ENCODE data around the gene KRTAP19-4. TPM values are rescaled to one million over a fixed set of nuclear protein-coding genes. Genes with fewer than 3 reads are reported as not detected.

The KRTAP19-4 gene
- total and polyA plus RNA-seq, 2 of the 13 experiments (the other 11 are each of a cell fraction or from before 2014, with no cell fraction given), result not detected

DNA sequence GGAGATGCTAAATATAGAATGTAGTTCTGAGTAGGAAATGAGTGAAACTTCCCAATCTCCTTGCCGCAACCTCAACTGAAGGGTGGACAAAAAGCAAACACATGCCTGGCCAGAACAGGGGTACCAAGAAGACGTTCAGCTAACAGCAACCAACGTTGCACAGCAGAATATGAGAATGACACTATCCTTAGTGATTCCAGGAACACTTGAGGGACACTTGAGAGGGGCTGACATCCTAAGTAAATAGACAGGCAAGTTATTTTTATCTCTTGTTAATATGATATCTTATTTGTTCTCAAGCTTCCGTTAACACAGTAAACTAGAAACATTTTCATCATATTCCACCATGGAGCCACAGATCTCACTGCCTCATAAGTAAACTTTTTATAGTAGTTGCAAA lies 17.7 kb downstream of the KRTAP19-4 start:
- Histone ChIP-seq H3K4me1 (ENCODE audit: insufficient read depth, low read length) (no peaks in the 10 kb centered on the region), H3K36me3 (replicated peaks in 1 of 2; ENCODE audit: control insufficient read depth in 1 of 2, insufficient read depth in 2 of 2, low read length in 2 of 2) (no peaks in the 10 kb centered on the region), H3K79me2 (ENCODE audit: insufficient read depth, low read length) (no peaks in the 10 kb centered on the region), H3K27ac (ENCODE audit: extremely low read length, insufficient read depth, low read length) (no peak overlapping the region), H3K4me3 (replicated peaks in 1 of 3; ENCODE audit: insufficient read depth in 1 of 3, low read depth in 2 of 3, low read length in 3 of 3) (no peak overlapping the region), H4K20me1 (ENCODE audit: insufficient read depth, low read length) (no peaks in the 10 kb centered on the region), H3K9ac (ENCODE audit: insufficient read depth, low read depth, low read length) (no peak overlapping the region), H3K4me2 (ENCODE audit: low read depth, low read length) (no peak overlapping the region), H3K27me3 (ENCODE audit: control insufficient read depth in 1 of 2, insufficient read depth in 2 of 2, low read length in 2 of 2) (no peaks in the 10 kb centered on the region), H3K9me3 (ENCODE audit: low read length) (peaks cover 80% of the 10 kb centered on the region), H2AFZ (ENCODE audit: low read length) (no peak overlapping the region)
- intact Hi-C loops (cut with micrococcal nuclease; ENCODE audit: unreplicated experiment) (no loop called here), in situ Hi-C loops (cut with HindIII; ENCODE audit: extremely low pct_ligation_motif_present, low pct_unique_long_range_greater_than_20kb) (no loop called here)
- no TSS peak for BruUV-seq (replicated peaks)
- FAIRE-seq, result no peak
- WGBS (ENCODE audit: low lambda C conversion rate), result 22% methylated on average over 4 of the region's 4 CpGs
- CTCF ChIA-PET (ENCODE audit: low intra/inter-chr PET ratio, low total read pairs), result no interaction called here
- POLR2A ChIA-PET, result no interaction called here
- ATAC-seq, result no peak
- DNase-seq (ENCODE audit: low spot score), result no peak
- TF ChIP-seq, protein P1, sequence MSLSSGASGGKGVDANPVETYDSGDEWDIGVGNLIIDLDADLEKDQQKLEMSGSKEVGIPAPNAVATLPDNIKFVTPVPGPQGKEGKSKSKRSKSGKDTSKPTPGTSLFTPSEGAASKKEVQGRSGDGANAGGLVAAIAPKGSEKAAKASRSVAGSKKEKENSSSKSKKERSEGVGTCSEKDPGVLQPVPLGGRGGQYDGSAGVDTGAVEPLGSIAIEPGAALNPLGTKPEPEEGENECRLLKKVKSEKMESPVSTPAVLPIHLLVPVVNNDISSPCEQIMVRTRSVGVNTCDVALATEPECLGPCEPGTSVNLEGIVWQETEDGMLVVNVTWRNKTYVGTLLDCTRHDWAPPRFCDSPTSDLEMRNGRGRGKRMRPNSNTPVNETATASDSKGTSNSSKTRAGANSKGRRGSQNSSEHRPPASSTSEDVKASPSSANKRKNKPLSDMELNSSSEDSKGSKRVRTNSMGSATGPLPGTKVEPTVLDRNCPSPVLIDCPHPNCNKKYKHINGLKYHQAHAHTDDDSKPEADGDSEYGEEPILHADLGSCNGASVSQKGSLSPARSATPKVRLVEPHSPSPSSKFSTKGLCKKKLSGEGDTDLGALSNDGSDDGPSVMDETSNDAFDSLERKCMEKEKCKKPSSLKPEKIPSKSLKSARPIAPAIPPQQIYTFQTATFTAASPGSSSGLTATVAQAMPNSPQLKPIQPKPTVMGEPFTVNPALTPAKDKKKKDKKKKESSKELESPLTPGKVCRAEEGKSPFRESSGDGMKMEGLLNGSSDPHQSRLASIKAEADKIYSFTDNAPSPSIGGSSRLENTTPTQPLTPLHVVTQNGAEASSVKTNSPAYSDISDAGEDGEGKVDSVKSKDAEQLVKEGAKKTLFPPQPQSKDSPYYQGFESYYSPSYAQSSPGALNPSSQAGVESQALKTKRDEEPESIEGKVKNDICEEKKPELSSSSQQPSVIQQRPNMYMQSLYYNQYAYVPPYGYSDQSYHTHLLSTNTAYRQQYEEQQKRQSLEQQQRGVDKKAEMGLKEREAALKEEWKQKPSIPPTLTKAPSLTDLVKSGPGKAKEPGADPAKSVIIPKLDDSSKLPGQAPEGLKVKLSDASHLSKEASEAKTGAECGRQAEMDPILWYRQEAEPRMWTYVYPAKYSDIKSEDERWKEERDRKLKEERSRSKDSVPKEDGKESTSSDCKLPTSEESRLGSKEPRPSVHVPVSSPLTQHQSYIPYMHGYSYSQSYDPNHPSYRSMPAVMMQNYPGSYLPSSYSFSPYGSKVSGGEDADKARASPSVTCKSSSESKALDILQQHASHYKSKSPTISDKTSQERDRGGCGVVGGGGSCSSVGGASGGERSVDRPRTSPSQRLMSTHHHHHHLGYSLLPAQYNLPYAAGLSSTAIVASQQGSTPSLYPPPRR (CRISPR knock-in tag; IDR thresholded peaks at IDR 0.05; ENCODE audit: borderline replicate concordance), result no peak
- TF ChIP-seq CBX2 (IDR thresholded peaks at IDR 0.05; ENCODE audit: low read depth, low read length) (no peak), CBX2 (CRISPR knock-in tag; IDR thresholded peaks at IDR 0.05; ENCODE audit: low read depth) (no peak), ZNF674 (CRISPR knock-in tag; IDR thresholded peaks at IDR 0.05; ENCODE audit: low read depth) (no peak), ARHGAP35 (CRISPR knock-in tag; IDR thresholded peaks at IDR 0.05; ENCODE audit: borderline replicate concordance) (no peak), ZSCAN9 (CRISPR knock-in tag; IDR thresholded peaks at IDR 0.05; ENCODE audit: borderline replicate concordance) (no peak)
- TF ChIP-seq, protein P2, sequence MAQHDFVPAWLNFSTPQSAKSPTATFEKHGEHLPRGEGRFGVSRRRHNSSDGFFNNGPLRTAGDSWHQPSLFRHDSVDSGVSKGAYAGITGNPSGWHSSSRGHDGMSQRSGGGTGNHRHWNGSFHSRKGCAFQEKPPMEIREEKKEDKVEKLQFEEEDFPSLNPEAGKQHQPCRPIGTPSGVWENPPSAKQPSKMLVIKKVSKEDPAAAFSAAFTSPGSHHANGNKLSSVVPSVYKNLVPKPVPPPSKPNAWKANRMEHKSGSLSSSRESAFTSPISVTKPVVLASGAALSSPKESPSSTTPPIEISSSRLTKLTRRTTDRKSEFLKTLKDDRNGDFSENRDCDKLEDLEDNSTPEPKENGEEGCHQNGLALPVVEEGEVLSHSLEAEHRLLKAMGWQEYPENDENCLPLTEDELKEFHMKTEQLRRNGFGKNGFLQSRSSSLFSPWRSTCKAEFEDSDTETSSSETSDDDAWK (CRISPR knock-in tag; IDR thresholded peaks at IDR 0.05), result no peak
- TF ChIP-seq, protein P3, sequence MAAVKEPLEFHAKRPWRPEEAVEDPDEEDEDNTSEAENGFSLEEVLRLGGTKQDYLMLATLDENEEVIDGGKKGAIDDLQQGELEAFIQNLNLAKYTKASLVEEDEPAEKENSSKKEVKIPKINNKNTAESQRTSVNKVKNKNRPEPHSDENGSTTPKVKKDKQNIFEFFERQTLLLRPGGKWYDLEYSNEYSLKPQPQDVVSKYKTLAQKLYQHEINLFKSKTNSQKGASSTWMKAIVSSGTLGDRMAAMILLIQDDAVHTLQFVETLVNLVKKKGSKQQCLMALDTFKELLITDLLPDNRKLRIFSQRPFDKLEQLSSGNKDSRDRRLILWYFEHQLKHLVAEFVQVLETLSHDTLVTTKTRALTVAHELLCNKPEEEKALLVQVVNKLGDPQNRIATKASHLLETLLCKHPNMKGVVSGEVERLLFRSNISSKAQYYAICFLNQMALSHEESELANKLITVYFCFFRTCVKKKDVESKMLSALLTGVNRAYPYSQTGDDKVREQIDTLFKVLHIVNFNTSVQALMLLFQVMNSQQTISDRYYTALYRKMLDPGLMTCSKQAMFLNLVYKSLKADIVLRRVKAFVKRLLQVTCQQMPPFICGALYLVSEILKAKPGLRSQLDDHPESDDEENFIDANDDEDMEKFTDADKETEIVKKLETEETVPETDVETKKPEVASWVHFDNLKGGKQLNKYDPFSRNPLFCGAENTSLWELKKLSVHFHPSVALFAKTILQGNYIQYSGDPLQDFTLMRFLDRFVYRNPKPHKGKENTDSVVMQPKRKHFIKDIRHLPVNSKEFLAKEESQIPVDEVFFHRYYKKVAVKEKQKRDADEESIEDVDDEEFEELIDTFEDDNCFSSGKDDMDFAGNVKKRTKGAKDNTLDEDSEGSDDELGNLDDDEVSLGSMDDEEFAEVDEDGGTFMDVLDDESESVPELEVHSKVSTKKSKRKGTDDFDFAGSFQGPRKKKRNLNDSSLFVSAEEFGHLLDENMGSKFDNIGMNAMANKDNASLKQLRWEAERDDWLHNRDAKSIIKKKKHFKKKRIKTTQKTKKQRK (IDR thresholded peaks at IDR 0.05; ENCODE audit: low read length), result no peak
- TF ChIP-seq, protein P4, sequence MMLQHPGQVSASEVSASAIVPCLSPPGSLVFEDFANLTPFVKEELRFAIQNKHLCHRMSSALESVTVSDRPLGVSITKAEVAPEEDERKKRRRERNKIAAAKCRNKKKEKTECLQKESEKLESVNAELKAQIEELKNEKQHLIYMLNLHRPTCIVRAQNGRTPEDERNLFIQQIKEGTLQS (CRISPR knock-in tag; IDR thresholded peaks at IDR 0.05), result no peak
- TF ChIP-seq, protein P5, sequence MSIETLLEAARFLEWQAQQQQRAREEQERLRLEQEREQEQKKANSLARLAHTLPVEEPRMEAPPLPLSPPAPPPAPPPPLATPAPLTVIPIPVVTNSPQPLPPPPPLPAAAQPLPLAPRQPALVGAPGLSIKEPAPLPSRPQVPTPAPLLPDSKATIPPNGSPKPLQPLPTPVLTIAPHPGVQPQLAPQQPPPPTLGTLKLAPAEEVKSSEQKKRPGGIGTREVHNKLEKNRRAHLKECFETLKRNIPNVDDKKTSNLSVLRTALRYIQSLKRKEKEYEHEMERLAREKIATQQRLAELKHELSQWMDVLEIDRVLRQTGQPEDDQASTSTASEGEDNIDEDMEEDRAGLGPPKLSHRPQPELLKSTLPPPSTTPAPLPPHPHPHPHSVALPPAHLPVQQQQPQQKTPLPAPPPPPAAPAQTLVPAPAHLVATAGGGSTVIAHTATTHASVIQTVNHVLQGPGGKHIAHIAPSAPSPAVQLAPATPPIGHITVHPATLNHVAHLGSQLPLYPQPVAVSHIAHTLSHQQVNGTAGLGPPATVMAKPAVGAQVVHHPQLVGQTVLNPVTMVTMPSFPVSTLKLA (IDR thresholded peaks at IDR 0.05), result no peak
- TF ChIP-seq, protein P6, sequence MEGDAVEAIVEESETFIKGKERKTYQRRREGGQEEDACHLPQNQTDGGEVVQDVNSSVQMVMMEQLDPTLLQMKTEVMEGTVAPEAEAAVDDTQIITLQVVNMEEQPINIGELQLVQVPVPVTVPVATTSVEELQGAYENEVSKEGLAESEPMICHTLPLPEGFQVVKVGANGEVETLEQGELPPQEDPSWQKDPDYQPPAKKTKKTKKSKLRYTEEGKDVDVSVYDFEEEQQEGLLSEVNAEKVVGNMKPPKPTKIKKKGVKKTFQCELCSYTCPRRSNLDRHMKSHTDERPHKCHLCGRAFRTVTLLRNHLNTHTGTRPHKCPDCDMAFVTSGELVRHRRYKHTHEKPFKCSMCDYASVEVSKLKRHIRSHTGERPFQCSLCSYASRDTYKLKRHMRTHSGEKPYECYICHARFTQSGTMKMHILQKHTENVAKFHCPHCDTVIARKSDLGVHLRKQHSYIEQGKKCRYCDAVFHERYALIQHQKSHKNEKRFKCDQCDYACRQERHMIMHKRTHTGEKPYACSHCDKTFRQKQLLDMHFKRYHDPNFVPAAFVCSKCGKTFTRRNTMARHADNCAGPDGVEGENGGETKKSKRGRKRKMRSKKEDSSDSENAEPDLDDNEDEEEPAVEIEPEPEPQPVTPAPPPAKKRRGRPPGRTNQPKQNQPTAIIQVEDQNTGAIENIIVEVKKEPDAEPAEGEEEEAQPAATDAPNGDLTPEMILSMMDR (CRISPR knock-in tag; IDR thresholded peaks at IDR 0.05), result no peak
